GM12872 (cell line): Measurements from ENCODE around the gene ARX.

Experiments used
- CTCF ChIP-seq: IDR thresholded peaks from 3 replicates; pipeline ENCODE4 v1.5.1; 2011; ENCODE audit warnings: low read depth, mild to moderate bottlenecking, low read length, moderate library complexity; ENCODE audit not compliant: insufficient read depth

The ARX gene

GRCh38 chrX:25005034-25005381 lies 10.8 kb downstream of the ARX start:
- TF ChIP-seq CTCF, result no peak

- no peak for TF ChIP-seq CTCF
Observed at GRCh38 chrX:25004485-25005032, 11.2 kb downstream of the ARX start.

- TF ChIP-seq CTCF, result no peak
Observed at GRCh38 chrX:25004040-25004439, 11.7 kb downstream of the ARX start.

- TF ChIP-seq CTCF, result no peak
Observed at GRCh38 chrX:25003066-25003849, 12.5 kb downstream of the ARX start.

GRCh38 chrX:25002661-25003020 lies 13.1 kb downstream of the ARX start:
- TF ChIP-seq CTCF, result no peak

GRCh38 chrX:25001808-25002660 lies 13.7 kb downstream of the ARX start:
- TF ChIP-seq CTCF, result no peak

GRCh38 chrX:24999511-24999910 lies 16.3 kb downstream of the ARX start:
- no peak for TF ChIP-seq CTCF
